ENCODE data around the gene USP22. TPM values are rescaled to one million over a fixed set of nuclear protein-coding genes. Genes with fewer than 3 reads are reported as not detected.

The USP22 gene
- total and polyA plus RNA-seq, 5 donors from 2014 or later = 32.1 to 152 (median 39.5) TPM

DNA sequence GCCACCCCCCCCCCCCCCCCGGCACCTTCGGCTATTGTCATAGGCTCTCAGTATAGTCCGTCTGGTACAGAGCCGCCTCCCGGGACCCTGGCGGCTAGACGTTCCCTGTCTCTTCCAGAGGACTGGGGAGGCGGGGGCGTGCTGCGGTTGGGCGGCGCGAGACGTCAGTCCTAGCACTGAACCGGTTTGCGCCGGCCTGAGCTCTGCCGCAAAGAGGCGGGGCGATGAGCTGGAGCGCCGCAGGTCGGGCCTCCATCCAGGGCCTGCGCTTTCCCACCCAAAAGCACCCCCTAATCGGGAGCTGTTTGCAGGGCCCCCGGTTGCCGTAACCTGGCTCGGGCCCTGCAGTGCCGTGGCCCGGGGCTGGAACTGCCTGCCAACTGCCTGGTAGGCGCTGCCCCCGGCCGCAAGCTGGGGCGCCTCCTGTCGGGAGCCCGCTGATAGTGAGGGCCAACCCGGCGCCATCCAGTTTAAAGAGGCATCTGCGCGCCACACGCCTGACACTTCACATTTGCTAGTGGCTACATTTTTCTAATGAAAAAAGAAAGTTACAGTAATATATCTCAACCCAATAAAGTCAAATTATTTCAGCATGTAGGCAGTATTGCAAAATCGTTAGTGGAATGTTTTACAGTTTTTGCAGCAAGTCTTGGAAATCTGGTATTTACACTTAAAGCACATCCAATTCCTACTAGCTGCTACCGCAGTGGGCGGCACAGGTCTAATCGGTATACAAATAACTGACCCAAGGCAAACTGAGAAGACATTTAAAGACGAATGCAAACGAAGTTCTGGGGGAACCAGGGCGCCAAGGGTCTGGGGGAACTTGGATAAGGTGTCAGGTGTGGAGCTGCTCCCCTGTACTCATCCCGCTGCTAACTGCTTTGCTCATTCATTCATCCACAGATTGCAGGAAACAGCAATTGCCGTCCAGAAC is 753 bp upstream of the USP22 start:
- Mint-ChIP-seq H3K4me3 (peak overlapping the region; percentile 85 to 95 (median 90)), H3K36me3 (no peaks in the 10 kb centered on the region), H3K27me3 (no peaks in the 10 kb centered on the region), H3K4me1 (peaks cover 14 to 39% (median 25%) of the 10 kb centered on the region in 4 donors), H3K9me3 (no peaks in the 10 kb centered on the region), H3K27ac (peak overlapping the region; percentile 95 to 96 (median 96))
- peak overlapping the region; percentile 97 for H3K27ac ChIP-seq (ENCODE audit: insufficient read depth, low read length, poor library complexity, severe bottlenecking)
- H3K27me3 ChIP-seq (ENCODE audit: control insufficient read depth, insufficient read depth, low read length) = no peaks in the 10 kb centered on the region
- ATAC-seq (ENCODE audit: low read depth in 2 of 2) (peak; percentile 86 to 87), DNase-seq (peak; percentile 95 to 99 (median 95))
- peaks cover 29% of the 10 kb centered on the region for H3K4me1 ChIP-seq (ENCODE audit: control insufficient read depth, insufficient read depth, low read length, poor library complexity, severe bottlenecking)
- no peaks in the 10 kb centered on the region for H3K9me3 ChIP-seq (ENCODE audit: control insufficient read depth in 2 of 2, low read length in 2 of 2)
- H3K4me3 ChIP-seq (ENCODE audit: low read depth, low read length) = peak overlapping the region; percentile 75
- no peaks in the 10 kb centered on the region for H3K36me3 ChIP-seq (ENCODE audit: control insufficient read depth, insufficient read depth, low read length)

DNA sequence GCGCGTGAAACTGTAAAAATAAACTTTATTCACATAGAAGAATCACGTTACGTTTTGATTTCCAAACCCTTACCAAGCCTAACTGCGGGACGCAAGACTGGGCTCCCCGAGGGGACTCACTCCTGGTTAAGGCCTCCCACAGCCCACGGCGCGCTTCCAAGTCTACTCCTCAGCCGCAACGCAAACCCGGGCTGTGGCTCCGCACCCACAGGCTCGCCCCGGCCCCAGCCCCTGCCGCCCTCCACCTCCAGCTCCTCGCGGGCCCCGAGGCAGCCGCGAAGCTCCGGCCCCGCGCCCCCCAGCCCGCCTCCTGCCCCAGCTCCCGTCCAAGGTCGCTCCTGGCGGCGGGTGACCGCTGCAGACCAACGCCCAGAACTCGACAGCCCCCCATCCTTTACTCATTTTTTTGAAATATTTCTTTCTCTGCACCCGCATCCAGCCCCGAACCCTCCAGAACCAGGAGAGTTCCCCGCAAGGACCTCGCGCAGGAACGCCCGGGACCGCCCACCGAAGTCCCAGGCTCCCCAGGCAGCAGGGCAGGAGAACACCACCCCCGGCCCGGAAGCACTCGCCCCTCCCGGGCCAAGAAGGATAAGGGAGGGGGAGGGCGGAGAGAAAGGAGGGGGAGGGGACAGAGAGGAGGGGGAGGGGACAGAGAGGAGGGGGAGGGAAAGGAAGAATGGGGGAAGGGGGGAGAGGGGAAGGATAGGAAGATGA is 912 bp downstream of the USP22 start:
- peak overlapping the region; percentile 56 to 95 (median 92) for H3K27ac Mint-ChIP-seq
- peaks cover 14 to 53% (median 37%) of the 10 kb centered on the region in 4 donors for H3K4me1 Mint-ChIP-seq
- Histone ChIP-seq H3K9me3 (ENCODE audit: control insufficient read depth in 2 of 2, low read length in 2 of 2) (no peaks in the 10 kb centered on the region), H3K27me3 (ENCODE audit: control insufficient read depth, insufficient read depth, low read length) (no peaks in the 10 kb centered on the region), H3K27ac (ENCODE audit: insufficient read depth, low read length, poor library complexity, severe bottlenecking) (peak overlapping the region; percentile 97), H3K4me3 (ENCODE audit: low read depth, low read length) (peak overlapping the region; percentile 91), H3K4me1 (ENCODE audit: control insufficient read depth, insufficient read depth, low read length, poor library complexity, severe bottlenecking) (peaks cover 41% of the 10 kb centered on the region), H3K36me3 (ENCODE audit: control insufficient read depth, insufficient read depth, low read length) (peaks cover 4% of the 10 kb centered on the region)
- DNase-seq (peak; percentile 57 to 79 (median 59)), ATAC-seq (ENCODE audit: low read depth in 2 of 2) (no peak)
- H3K9me3 Mint-ChIP-seq = no peaks in the 10 kb centered on the region
- H3K36me3 Mint-ChIP-seq = peaks cover 4% of the 10 kb centered on the region
- no peaks in the 10 kb centered on the region for H3K27me3 Mint-ChIP-seq
- H3K4me3 Mint-ChIP-seq = peak overlapping the region; percentile 93 to 99 (median 96)

DNA sequence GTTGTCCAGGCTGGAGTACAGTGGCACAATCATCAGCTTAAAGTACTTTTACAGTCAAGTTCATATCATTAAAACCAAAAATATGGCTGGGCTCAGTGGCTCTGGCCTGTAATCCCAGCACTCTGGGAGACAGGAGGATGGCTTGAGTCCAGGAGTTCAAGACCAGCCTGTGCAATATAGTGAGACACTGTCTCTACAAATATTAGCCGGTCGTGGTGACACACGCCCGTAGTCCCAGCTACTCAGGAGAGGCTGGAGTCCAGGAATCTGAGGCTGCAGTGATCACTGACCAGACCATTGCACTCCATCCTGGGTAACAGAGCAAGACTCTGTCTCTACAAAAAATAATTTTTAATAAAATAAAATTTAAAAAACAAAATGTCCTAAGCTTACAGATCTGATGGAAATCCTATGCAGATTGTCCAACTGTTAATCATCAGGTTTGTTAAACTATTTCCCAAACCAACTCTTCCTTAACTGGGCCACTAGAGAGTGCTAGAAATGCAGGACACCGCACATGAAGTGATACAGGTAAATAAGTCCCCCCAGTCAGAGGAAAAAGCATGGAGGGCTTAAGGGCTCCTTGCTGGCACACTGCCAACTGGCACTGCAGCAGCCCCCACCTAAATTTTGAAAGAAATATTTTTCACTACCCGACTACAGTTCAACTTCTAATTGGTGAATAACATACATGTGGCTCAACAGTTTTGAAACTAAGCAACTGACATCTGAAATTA is 2.8 kb downstream of the USP22 start:
- Histone ChIP-seq H3K9me3 (ENCODE audit: control insufficient read depth in 2 of 2, low read length in 2 of 2) (no peaks in the 10 kb centered on the region), H3K27ac (ENCODE audit: insufficient read depth, low read length, poor library complexity, severe bottlenecking) (peak overlapping the region; percentile 97), H3K27me3 (ENCODE audit: control insufficient read depth, insufficient read depth, low read length) (no peaks in the 10 kb centered on the region), H3K4me3 (ENCODE audit: low read depth, low read length) (peak overlapping the region; percentile 91), H3K4me1 (ENCODE audit: control insufficient read depth, insufficient read depth, low read length, poor library complexity, severe bottlenecking) (peaks cover 58% of the 10 kb centered on the region), H3K36me3 (ENCODE audit: control insufficient read depth, insufficient read depth, low read length) (peaks cover 6% of the 10 kb centered on the region)
- peak; percentile 10 to 55 (median 28) for DNase-seq
- Mint-ChIP-seq H3K27me3 (no peaks in the 10 kb centered on the region), H3K27ac (peak overlapping the region; percentile 45 to 95 (median 92)), H3K36me3 (peaks cover 8% of the 10 kb centered on the region), H3K4me3 (peak overlapping the region; percentile 93 to 99 (median 96)), H3K9me3 (no peaks in the 10 kb centered on the region), H3K4me1 (peaks cover 25 to 70% (median 54%) of the 10 kb centered on the region in 4 donors)
- no peak for ATAC-seq (ENCODE audit: low read depth in 2 of 2)

DNA sequence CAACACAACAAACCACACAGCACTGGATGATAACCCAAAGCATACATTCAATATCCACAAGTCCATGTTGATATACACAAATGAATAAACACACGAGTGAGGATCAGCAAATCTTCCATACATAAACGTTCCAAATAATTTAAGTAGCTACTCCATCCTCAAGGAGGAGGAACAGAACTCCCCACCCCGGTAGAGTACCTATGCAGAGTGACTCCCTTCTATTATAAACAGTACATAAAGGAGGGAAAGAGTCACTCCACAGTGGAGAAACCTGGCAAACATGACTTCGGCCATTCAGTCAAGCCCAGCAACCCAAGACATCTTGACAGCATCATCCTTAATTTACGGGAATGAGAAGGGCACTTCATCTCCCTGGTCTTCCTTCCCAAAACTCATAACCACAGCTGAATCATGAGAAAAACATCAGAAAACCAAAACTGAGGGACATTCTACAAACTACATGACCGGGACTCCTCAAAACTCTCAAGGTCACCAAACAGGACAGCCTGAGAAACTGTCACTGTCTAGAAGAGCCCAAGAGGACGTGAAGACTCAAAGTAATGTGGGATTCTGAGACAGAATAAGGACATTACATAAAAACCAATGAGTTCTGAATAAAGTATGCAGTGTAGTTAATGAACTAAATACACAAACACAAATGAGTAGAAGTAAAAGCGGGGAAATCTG is 5.6 kb downstream of the USP22 start:
- Mint-ChIP-seq H3K27me3 (no peaks in the 10 kb centered on the region), H3K4me3 (peak overlapping the region; percentile 34 to 75 (median 42)), H3K36me3 (peaks cover 8% of the 10 kb centered on the region), H3K4me1 (peaks cover 31 to 84% (median 68%) of the 10 kb centered on the region in 4 donors), H3K9me3 (no peaks in the 10 kb centered on the region), H3K27ac (peak overlapping the region; percentile 3 to 62 (median 4))
- DNase-seq = no peak
- H3K36me3 ChIP-seq (ENCODE audit: control insufficient read depth, insufficient read depth, low read length) = peaks cover 6% of the 10 kb centered on the region
- peak overlapping the region; percentile 6 for H3K4me3 ChIP-seq (ENCODE audit: low read depth, low read length)
- no peaks in the 10 kb centered on the region for H3K9me3 ChIP-seq (ENCODE audit: control insufficient read depth in 2 of 2, low read length in 2 of 2)
- peak overlapping the region; percentile 33 for H3K27ac ChIP-seq (ENCODE audit: insufficient read depth, low read length, poor library complexity, severe bottlenecking)
- ATAC-seq (ENCODE audit: low read depth in 2 of 2) = no peak
- H3K4me1 ChIP-seq (ENCODE audit: control insufficient read depth, insufficient read depth, low read length, poor library complexity, severe bottlenecking) = peaks cover 78% of the 10 kb centered on the region
- H3K27me3 ChIP-seq (ENCODE audit: control insufficient read depth, insufficient read depth, low read length) = no peaks in the 10 kb centered on the region

DNA sequence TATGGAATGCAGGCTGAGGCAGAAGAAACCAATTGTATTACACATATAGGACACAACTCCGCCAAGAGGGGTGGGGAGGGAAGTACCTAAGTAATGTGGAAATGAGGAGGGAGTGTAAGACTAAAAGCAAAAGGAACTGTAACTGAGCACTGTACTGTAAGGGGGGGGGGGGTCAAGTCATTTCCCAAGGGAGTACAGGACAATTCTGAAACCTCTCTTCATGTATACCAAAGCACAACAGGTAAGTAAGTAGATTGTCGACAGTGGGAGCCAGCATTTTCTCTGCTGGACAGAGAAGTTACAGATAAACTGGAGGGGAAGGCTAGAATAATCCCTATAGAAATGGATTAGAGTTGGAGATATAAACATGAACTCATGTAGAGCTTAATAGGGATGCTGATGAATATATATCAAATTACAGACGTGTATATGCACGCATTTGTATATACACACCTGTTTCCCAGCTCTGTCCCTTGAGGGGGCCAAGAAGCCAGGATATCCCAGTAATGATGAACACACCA is 6.4 kb downstream of the USP22 start:
- Mint-ChIP-seq H3K9me3 (no peaks in the 10 kb centered on the region), H3K27ac (peak overlapping the region; percentile 22 to 91 (median 62)), H3K27me3 (no peaks in the 10 kb centered on the region), H3K36me3 (peaks cover 8% of the 10 kb centered on the region), H3K4me3 (peak overlapping the region; percentile 0 to 75 (median 27)), H3K4me1 (peaks cover 28 to 90% (median 72%) of the 10 kb centered on the region in 4 donors)
- ATAC-seq (ENCODE audit: low read depth in 2 of 2) (no peak), DNase-seq (no peak)
- Histone ChIP-seq H3K27ac (ENCODE audit: insufficient read depth, low read length, poor library complexity, severe bottlenecking) (no peak overlapping the region), H3K4me3 (ENCODE audit: low read depth, low read length) (peak overlapping the region; percentile 9), H3K9me3 (ENCODE audit: control insufficient read depth in 2 of 2, low read length in 2 of 2) (no peaks in the 10 kb centered on the region), H3K36me3 (ENCODE audit: control insufficient read depth, insufficient read depth, low read length) (peaks cover 6% of the 10 kb centered on the region), H3K4me1 (ENCODE audit: control insufficient read depth, insufficient read depth, low read length, poor library complexity, severe bottlenecking) (peaks cover 86% of the 10 kb centered on the region), H3K27me3 (ENCODE audit: control insufficient read depth, insufficient read depth, low read length) (no peaks in the 10 kb centered on the region)

DNA sequence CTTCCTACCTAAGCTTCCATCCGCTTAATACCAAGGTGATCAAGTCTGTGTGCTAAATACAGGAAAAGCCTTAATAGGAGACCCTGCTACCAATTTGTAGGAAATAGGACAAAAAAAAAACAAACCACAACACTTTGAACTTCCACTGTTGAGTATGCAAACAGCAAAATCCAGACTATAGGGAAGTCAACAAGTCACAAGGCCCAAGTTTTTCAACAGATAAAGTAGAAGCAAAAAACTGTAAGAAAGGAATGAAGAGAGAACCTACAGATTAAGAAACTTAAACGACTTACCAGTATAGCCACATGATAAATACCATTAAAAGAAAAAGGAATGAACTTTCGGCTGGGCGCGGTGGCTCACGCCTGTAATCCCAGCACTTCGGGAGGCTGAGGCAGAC is 7.4 kb downstream of the USP22 start:
- Histone ChIP-seq H3K27ac (ENCODE audit: insufficient read depth, low read length, poor library complexity, severe bottlenecking) (peak overlapping the region; percentile 64), H3K27me3 (ENCODE audit: control insufficient read depth, insufficient read depth, low read length) (no peaks in the 10 kb centered on the region), H3K4me3 (ENCODE audit: low read depth, low read length) (peak overlapping the region; percentile 81), H3K36me3 (ENCODE audit: control insufficient read depth, insufficient read depth, low read length) (peaks cover 6% of the 10 kb centered on the region), H3K9me3 (ENCODE audit: control insufficient read depth in 2 of 2, low read length in 2 of 2) (no peaks in the 10 kb centered on the region), H3K4me1 (ENCODE audit: control insufficient read depth, insufficient read depth, low read length, poor library complexity, severe bottlenecking) (peaks cover 82% of the 10 kb centered on the region)
- H3K36me3 Mint-ChIP-seq = peaks cover 8% of the 10 kb centered on the region
- H3K4me1 Mint-ChIP-seq = peaks cover 22 to 93% (median 71%) of the 10 kb centered on the region in 4 donors
- H3K27me3 Mint-ChIP-seq = no peaks in the 10 kb centered on the region
- ATAC-seq (ENCODE audit: low read depth in 2 of 2) = no peak
- H3K27ac Mint-ChIP-seq = peak overlapping the region; percentile 54 to 92 (median 88)
- no peaks in the 10 kb centered on the region for H3K9me3 Mint-ChIP-seq
- DNase-seq = no peak
- peak overlapping the region; percentile 75 to 86 (median 82) for H3K4me3 Mint-ChIP-seq

Measured in CD4-positive, CD25-positive, alpha-beta regulatory T cell (primary cell).